Measurements from ENCODE around the gene MAN1C1.

Gene MAN1C1

DNA sequence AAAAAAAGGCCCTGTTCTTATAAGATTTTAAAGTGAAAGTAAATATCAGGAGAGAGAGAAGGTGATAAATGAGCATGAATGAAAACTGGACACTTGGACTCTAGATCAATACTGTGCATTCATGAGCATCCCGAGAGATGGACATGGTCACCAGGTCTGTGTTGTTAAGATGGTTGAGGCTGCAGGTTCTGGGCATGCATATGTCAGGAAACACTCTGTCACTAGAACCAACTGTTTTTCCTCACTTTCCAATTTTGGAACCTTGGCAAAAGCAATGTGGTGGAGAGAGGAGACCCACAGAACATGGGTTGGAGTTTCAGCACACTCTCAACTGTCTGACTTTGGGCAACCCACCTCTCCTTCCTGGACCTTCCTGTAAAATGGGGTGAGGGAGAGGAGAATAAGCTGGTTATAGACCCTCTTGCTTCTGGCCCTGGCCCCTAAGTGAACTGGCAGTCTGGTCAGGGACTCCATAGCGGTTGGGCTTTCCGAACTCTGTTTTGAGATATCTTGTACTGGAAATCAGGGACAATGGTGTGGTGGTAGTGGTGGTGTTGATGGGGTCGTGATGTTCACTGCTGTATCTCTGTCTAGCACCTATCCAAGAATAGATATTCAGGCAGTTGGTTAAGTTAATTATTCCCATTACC lies 4.2 kb downstream of the MAN1C1 start:
- Mint-ChIP-seq H3K9me3 (no peaks in the 10 kb centered on the region), H3K27me3 (ENCODE audit: low read depth) (peaks cover 48% of the 10 kb centered on the region), H3K4me3 (peak overlapping the region in 1 of 3 experiments; percentile 93), H3K36me3 (ENCODE audit: low read depth) (no peaks in the 10 kb centered on the region), H3K27ac (no peak overlapping the region), H3K4me1 (peaks cover 49% of the 10 kb centered on the region)
- TF ChIP-seq, protein P1, sequence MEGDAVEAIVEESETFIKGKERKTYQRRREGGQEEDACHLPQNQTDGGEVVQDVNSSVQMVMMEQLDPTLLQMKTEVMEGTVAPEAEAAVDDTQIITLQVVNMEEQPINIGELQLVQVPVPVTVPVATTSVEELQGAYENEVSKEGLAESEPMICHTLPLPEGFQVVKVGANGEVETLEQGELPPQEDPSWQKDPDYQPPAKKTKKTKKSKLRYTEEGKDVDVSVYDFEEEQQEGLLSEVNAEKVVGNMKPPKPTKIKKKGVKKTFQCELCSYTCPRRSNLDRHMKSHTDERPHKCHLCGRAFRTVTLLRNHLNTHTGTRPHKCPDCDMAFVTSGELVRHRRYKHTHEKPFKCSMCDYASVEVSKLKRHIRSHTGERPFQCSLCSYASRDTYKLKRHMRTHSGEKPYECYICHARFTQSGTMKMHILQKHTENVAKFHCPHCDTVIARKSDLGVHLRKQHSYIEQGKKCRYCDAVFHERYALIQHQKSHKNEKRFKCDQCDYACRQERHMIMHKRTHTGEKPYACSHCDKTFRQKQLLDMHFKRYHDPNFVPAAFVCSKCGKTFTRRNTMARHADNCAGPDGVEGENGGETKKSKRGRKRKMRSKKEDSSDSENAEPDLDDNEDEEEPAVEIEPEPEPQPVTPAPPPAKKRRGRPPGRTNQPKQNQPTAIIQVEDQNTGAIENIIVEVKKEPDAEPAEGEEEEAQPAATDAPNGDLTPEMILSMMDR (IDR thresholded peaks at IDR 0.05; ENCODE audit: unreplicated experiment in 3 of 3): no peak

DNA sequence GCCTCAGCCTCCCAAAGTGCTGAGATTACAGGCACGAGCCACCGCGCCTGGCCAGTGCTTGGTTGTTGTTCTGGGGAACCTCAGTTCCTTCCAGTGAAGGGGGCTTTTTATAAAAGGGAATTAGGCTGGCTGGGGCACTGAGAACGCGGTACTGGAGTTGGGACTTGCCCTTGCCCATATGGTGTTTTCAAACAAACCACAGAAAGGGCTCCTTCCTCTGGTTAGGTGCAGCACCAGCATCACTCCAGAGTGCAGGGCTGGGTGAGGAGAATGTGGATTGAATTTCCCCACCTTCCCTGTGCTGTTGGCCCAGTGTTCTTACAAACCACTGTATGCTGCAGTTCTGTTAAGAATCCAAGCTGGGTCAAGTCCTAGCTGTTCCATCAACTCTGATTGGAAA lies 5.3 kb downstream of the MAN1C1 start:
- Mint-ChIP-seq H3K4me3 (no peak overlapping the region), H3K36me3 (ENCODE audit: low read depth) (no peaks in the 10 kb centered on the region), H3K27me3 (ENCODE audit: low read depth) (peaks cover 55% of the 10 kb centered on the region), H3K27ac (no peak overlapping the region), H3K4me1 (peaks cover 48% of the 10 kb centered on the region), H3K9me3 (peaks cover 3% of the 10 kb centered on the region)
- TF ChIP-seq, protein P1 (IDR thresholded peaks at IDR 0.05; ENCODE audit: unreplicated experiment in 3 of 3): no peak

DNA sequence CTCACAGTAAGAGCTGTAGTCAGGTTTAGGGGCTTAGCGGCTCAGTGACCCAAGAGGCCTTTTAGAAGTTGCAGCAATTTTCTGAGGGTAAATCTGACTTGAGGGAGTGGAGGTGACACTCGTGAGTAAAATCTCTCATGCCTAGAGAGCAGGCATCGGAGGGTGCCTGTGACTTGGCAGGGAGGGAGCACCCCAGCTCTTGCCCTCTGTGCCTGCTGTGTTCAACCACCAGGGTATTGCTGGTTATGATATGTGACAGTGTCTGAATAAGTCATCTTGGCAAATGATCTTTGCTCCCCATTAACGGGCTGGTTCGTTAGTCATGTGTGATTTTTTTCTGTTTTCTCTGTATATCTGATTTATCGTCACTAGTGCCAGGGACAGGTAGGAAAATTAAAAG lies 5.9 kb downstream of the MAN1C1 start:
- Mint-ChIP-seq H3K4me1 (peaks cover 48% of the 10 kb centered on the region), H3K27ac (peak overlapping the region in 1 of 3 experiments; percentile 34), H3K36me3 (ENCODE audit: low read depth) (no peaks in the 10 kb centered on the region), H3K27me3 (ENCODE audit: low read depth) (peaks cover 55% of the 10 kb centered on the region), H3K9me3 (peaks cover 3% of the 10 kb centered on the region), H3K4me3 (peak overlapping the region in 1 of 3 experiments; percentile 8)
- TF ChIP-seq, protein P1 (IDR thresholded peaks at IDR 0.05; ENCODE audit: unreplicated experiment in 3 of 3): no peak

DNA sequence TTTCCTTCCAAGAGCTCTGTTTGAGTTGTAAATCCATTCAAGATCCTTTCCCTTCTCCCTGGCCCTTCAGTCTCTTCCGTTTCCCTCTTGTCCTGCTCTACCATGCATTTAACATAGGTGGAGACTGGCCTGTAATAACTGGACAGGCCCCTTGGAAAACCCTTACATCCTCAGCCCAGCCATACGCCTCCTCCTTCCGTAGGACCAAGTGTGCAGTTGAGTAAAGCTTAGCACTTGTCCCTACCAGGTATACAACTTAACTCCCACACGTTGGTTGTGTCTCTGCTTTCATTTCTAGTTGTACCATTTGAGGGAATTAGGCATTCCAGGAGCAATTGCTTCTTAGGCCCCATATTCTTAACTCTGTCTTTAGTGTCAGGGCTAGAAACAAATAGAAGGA lies 6.4 kb downstream of the MAN1C1 start:
- Mint-ChIP-seq H3K27ac (peak overlapping the region in 1 of 3 experiments; percentile 34), H3K9me3 (peaks cover 3% of the 10 kb centered on the region), H3K36me3 (ENCODE audit: low read depth) (no peaks in the 10 kb centered on the region), H3K4me1 (peaks cover 48% of the 10 kb centered on the region), H3K27me3 (ENCODE audit: low read depth) (peaks cover 55% of the 10 kb centered on the region), H3K4me3 (peak overlapping the region in 1 of 3 experiments; percentile 8)
- TF ChIP-seq, protein P1 (IDR thresholded peaks at IDR 0.05; ENCODE audit: unreplicated experiment in 3 of 3): no peak

DNA sequence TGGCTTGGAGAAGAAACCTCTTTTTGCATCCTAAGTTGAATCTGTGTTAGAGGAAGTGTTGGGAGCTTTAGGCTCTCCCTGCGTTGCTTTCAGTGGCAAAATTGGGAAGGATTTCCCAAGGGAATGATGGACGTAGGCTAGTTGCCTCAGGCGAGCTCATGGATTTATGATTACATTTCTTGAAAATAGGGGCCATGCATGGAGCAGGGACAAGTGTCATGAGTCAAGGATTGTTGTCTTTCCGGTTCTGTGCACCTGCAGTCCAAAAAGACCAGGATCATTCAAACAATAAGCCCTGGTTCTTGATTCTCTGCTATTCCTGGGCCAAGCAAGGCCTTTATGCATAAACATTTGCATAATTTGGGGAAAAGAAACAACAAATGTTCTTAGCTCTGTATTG lies 7.1 kb downstream of the MAN1C1 start:
- Mint-ChIP-seq H3K4me1 (peaks cover 42% of the 10 kb centered on the region), H3K27ac (no peak overlapping the region), H3K27me3 (ENCODE audit: low read depth) (peaks cover 48% of the 10 kb centered on the region), H3K9me3 (peaks cover 3% of the 10 kb centered on the region), H3K36me3 (ENCODE audit: low read depth) (no peaks in the 10 kb centered on the region), H3K4me3 (no peak overlapping the region)
- TF ChIP-seq, protein P1 (IDR thresholded peaks at IDR 0.05; ENCODE audit: unreplicated experiment in 3 of 3): no peak

DNA sequence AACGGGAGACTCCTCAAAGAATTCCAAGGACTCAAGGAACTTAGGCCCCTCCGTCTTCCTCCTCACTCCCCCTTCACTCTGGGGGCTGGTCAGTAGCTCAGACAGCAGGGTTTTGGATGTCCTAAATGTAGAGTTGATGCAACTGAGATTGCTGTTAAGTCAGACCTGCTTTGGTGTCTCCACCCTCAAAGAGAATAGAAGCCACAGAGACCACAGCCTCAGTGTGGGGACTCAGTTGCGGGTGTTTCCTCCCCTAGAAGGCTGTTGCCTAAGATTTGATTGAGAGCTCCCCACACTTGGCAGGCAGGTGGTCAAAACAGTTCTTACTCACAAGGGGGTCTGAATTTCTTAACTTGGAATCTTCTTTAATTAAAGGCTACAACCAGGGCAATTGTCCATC lies 7.6 kb downstream of the MAN1C1 start:
- Mint-ChIP-seq H3K27me3 (ENCODE audit: low read depth) (peaks cover 44% of the 10 kb centered on the region), H3K4me1 (peaks cover 38% of the 10 kb centered on the region), H3K27ac (no peak overlapping the region), H3K36me3 (ENCODE audit: low read depth) (no peaks in the 10 kb centered on the region), H3K9me3 (peaks cover 6% of the 10 kb centered on the region), H3K4me3 (no peak overlapping the region)
- TF ChIP-seq, protein P1 (IDR thresholded peaks at IDR 0.05; ENCODE audit: unreplicated experiment in 3 of 3): no peak

Data from nephron (organoid).